WERI-Rb-1 (cell line): Measurements from ENCODE around the gene C18orf32.

Experiments used
- DNase-seq: peaks from one replicate; pipeline ENCODE4 v3.0.0-alpha.2; 2020
- H3K27ac ChIP-seq: fragments of 250-450 bp; sonication (Bioruptor Pico); 2 replicates; pipeline ENCODE4 v1.5.1; 2020; ENCODE audit warnings: mild to moderate bottlenecking, moderate library complexity
- H3K27me3 ChIP-seq: fragments of 250-450 bp; sonication (Bioruptor Pico); 2 replicates; pipeline ENCODE4 v1.5.1; 2021; ENCODE audit warnings: mild to moderate bottlenecking, low read depth, moderate library complexity; ENCODE audit not compliant: insufficient read depth, severe bottlenecking
- H3K36me3 ChIP-seq: fragments of 250-450 bp; sonication (Bioruptor Pico); 2 replicates; pipeline ENCODE4 v1.5.1; 2020; ENCODE audit warnings: mild to moderate bottlenecking, moderate library complexity
- H3K4me3 ChIP-seq: 2 replicates; pipeline ENCODE4 v1.5.1; 2011; ENCODE audit warnings: low read depth, mild to moderate bottlenecking, control low read depth, low read length
- H3K9me3 ChIP-seq: fragments of 250-450 bp; sonication (Bioruptor Pico); 2 replicates; pipeline ENCODE4 v1.5.1; 2021; ENCODE audit warnings: mild to moderate bottlenecking, moderate library complexity; ENCODE audit not compliant: severe bottlenecking
- CTCF ChIP-seq: IDR thresholded peaks from 2 replicates; pipeline ENCODE4 v1.5.1; 2011; ENCODE audit warnings: low read depth, mild to moderate bottlenecking, control low read depth, inconsistent platforms, low read length

C18orf32 gene

GRCh38 chr18:49446481-49446880 is 40.6 kb downstream of the C18orf32 start:
- DNase-seq: no peak
- no peak overlapping the region for H3K4me3 ChIP-seq
- no peak for TF ChIP-seq CTCF
- H3K36me3 ChIP-seq: peaks cover 7% of the 10 kb centered on the region
- H3K27ac ChIP-seq: no peak overlapping the region
- H3K9me3 ChIP-seq: no peaks in the 10 kb centered on the region
- H3K27me3 ChIP-seq: no peaks in the 10 kb centered on the region

GRCh38 chr18:49444581-49444980 is 42.5 kb downstream of the C18orf32 start:
- no peak for TF ChIP-seq CTCF
- Histone ChIP-seq H3K4me3 (no peak overlapping the region), H3K27ac (no peak overlapping the region), H3K27me3 (no peaks in the 10 kb centered on the region), H3K9me3 (no peaks in the 10 kb centered on the region), H3K36me3 (peaks cover 7% of the 10 kb centered on the region; the same call in 1 of the 2 replicates)
- no peak for DNase-seq

DNA sequence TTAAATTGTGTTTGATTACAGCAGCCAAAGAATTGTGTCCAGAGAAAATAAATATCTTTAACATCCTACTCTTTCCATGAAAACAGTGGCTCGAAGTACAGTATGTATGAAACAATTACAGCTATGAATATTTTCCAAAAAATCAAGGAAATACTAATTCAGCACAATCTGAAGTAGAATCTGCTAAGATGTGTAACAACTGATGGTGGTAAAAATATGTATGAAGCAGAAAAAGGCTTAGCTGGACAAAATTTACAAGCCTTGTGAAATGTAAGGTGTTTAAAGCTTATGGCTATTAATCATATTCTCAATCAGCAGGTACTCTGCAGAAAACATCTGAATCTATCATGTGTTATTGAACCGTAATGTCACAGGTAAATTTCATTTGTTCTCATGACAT is 43.2 kb downstream of the C18orf32 start:
- Histone ChIP-seq H3K36me3 (no peaks in the 10 kb centered on the region; the same call in 1 of the 2 replicates), H3K4me3 (no peak overlapping the region), H3K27ac (no peak overlapping the region), H3K9me3 (no peaks in the 10 kb centered on the region), H3K27me3 (no peaks in the 10 kb centered on the region)
- DNase-seq: no peak
- no peak for TF ChIP-seq CTCF

DNA sequence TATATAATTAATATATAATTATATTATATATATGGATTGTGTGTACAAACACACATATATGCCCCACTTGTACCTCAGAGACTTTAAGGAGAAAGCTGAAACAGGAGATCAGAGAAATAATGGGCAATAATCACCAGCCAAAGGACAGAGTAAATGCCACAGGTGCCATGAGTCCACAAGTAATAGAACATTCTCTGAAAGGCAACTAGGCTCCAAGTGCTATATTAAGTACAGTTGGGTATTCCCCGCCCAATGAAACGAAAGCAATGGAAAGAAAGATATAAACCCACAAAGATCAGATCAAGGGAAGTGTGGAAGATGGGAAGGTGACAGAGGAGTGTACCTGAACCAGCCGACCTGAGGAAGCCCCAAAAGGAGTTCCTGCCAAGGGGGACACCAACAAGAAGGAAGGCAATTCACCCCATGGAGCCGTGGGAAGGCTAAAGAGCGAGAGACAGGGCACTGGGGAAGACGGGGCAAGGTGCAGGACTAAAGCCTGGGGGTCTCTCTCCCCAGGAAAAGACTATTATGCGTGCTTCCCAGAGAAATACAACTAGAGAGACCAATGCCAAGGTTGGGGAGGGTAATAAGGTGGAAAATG is 45.6 kb downstream of the C18orf32 start:
- no peak for TF ChIP-seq CTCF
- Histone ChIP-seq H3K9me3 (no peaks in the 10 kb centered on the region), H3K27me3 (no peaks in the 10 kb centered on the region), H3K27ac (no peak overlapping the region), H3K36me3 (no peaks in the 10 kb centered on the region; the same call in 1 of the 2 replicates), H3K4me3 (no peak overlapping the region)
- no peak for DNase-seq

- H3K4me3 ChIP-seq: no peak overlapping the region
- peaks cover 3% of the 10 kb centered on the region for H3K36me3 ChIP-seq
- H3K27me3 ChIP-seq: no peaks in the 10 kb centered on the region
- TF ChIP-seq CTCF: no peak
- no peak overlapping the region for H3K27ac ChIP-seq
- DNase-seq: no peak
- no peaks in the 10 kb centered on the region for H3K9me3 ChIP-seq
These were observed 51.9 kb downstream of the C18orf32 start for GRCh38 chr18:49435170-49435569.

- DNase-seq: no peak
- no peaks in the 10 kb centered on the region for H3K9me3 ChIP-seq
- no peak overlapping the region for H3K4me3 ChIP-seq
- TF ChIP-seq CTCF: no peak
- H3K27me3 ChIP-seq: no peaks in the 10 kb centered on the region
- H3K27ac ChIP-seq: no peak overlapping the region
- peaks cover 19% of the 10 kb centered on the region for H3K36me3 ChIP-seq
These were observed 54.4 kb downstream of the C18orf32 start for GRCh38 chr18:49432602-49433001.
